Stomach (tissue), 9 donors: Measurements from ENCODE around the gene VIPR2. TPM values are rescaled to one million over a fixed set of nuclear protein-coding genes. Genes with fewer than 3 reads are reported as not detected.
A peak's percentile ranks its signal among the peaks of the same experiment; 100 is the strongest.

Experiments
- DNase-seq, 2 donors: peaks; one replicate each; pipeline versions ENCODE4 v3.0.0 to v3.0.0-alpha.2; 2013 to 2019
- H3K27ac ChIP-seq, 5 donors: fragments of 200-600 bp in 4 of 5; sonication (generic) in 4 of 5; one replicate each; pipeline ENCODE4 v1.5.1; 2013 to 2019; ENCODE audit warnings: mild to moderate bottlenecking in 1 of 5, moderate library complexity in 1 of 5
- H3K27me3 ChIP-seq, 3 donors: fragments of 200-600 bp; sonication (generic); one replicate each; pipeline ENCODE4 v1.5.1; 2017 to 2019; ENCODE audit warnings: mixed run types in 1 of 3
- H3K36me3 ChIP-seq, 4 donors: fragments of 200-600 bp; sonication (generic); 1 replicate in 3 of 4; 2 replicates in 1 of 4; pipeline ENCODE4 v1.5.1; 2016 to 2019
- H3K4me1 ChIP-seq, 4 donors: fragments of 200-600 bp; sonication (generic); one replicate each; pipeline ENCODE4 v1.5.1; 2016 to 2019
- H3K4me3 ChIP-seq, 4 donors: fragments of 200-600 bp; sonication (generic) in 3 of 4; one replicate each; pipeline ENCODE4 v1.5.1; 2016 to 2019; ENCODE audit warnings: mild to moderate bottlenecking in 1 of 4
- H3K9me3 ChIP-seq, 4 donors: fragments of 200-600 bp; sonication (generic); one replicate each; pipeline ENCODE4 v1.5.1; 2016 to 2019
- CTCF ChIP-seq, 7 experiments: fragments of 450-650 bp in 4 of 7; fragments of 200-600 bp in 3 of 7; sonication (generic) in 3 of 7; IDR thresholded peaks; one replicate each; pipeline ENCODE4 v1.5.1; 2016 to 2019; ENCODE audit warnings: antibody characterized with exemption in 7 of 7, control low read depth in 2 of 7, mild to moderate bottlenecking in 1 of 7
- EP300 ChIP-seq: sonication (generic); formaldehyde crosslinking; IDR thresholded peaks from one replicate; pipeline ENCODE4 v1.6.1; 2017; ENCODE audit warnings: antibody characterized with exemption
- POLR2A ChIP-seq, 4 donors: fragments of 450-650 bp; IDR thresholded peaks; one replicate each; pipeline ENCODE4 v1.6.1; 2016; ENCODE audit warnings: antibody characterized with exemption in 4 of 4, control low read depth in 2 of 4, mild to moderate bottlenecking in 1 of 4, moderate library complexity in 1 of 4
- POLR2AphosphoS5 ChIP-seq, 3 donors: sonication (generic); formaldehyde crosslinking; IDR thresholded peaks; one replicate each; pipeline ENCODE4 v1.6.1; 2016; ENCODE audit warnings: antibody characterized with exemption in 3 of 3
- WGBS, 5 donors: extraction: QIAGEN DNeasy Blood & Tissue Kit in 3 of 5; methylation state at CpG; one replicate each; pipeline versions ENCODE4 v1.1.5 to v1.1.7; 2013 to 2018; 5-methylcytosine and 5-hydroxymethylcytosine counted together
- intact Hi-C: fragments of 100-400 bp; cut with DNase I; formaldehyde crosslinking; loops from one replicate; pipeline ENCODE4 v1.15.1; 2023; ENCODE audit warnings: low total_unique reads
- polyA plus RNA-seq, 3 donors: library from polyadenylated mRNA; stranded (reverse); fragments of 200-250 nt; gene quantifications; one replicate each; pipeline ENCODE4 v1.2.3, GENCODE V29; 2013
- total RNA-seq, 5 donors: library from RNA; depleted of rRNA; stranded (reverse); fragments of >200 nt; gene quantifications; one replicate each; pipeline versions ENCODE4 v1.1.0 to v1.2.3, GENCODE V29; 2014 to 2016
- donor health status: healthy with polysubstance abuse.
- donor health status: Bipolar disorder and iron deficiency.
- donor health status: healthy.

The VIPR2 gene
- total and polyA plus RNA-seq, 8 donors: 1.2 to 25.4 (median 4.6) TPM

- Histone ChIP-seq H3K27me3 (peaks cover 5 to 57% (median 30%) of the 10 kb centered on the region in 3 donors), H3K9me3 (no peaks in the 10 kb centered on the region), H3K36me3 (peaks cover 0 to 2% (median 0%) of the 10 kb centered on the region in 4 donors), H3K27ac (peak overlapping the region in 4 of 5 donors; percentile 45 to 87 (median 66)), H3K4me3 (peak overlapping the region; percentile 62 to 74 (median 68)), H3K4me1 (peaks cover 0 to 41% (median 22%) of the 10 kb centered on the region in 4 donors)
- no peak for TF ChIP-seq POLR2A (IDR thresholded peaks at IDR 0.05)
- no peak for TF ChIP-seq POLR2AphosphoS5 (IDR thresholded peaks at IDR 0.05)
- TF ChIP-seq EP300: no peak
- no peak for TF ChIP-seq CTCF (IDR thresholded peaks at IDR 0.05)
- intact Hi-C loops: no loop called here
- DNase-seq: peak in 1 of 2 donors; percentile 41
- WGBS, 5 donors: 9 to 13% (median 11%) methylated on average over 29 to 30 of the region's 30 CpGs
Observed at GRCh38 chr7:159145490-159145855, 806 bp upstream of the VIPR2 start.

- intact Hi-C loops: no loop called here
- TF ChIP-seq EP300 (no peak), CTCF (IDR thresholded peaks at IDR 0.05) (no peak), POLR2A (IDR thresholded peaks at IDR 0.05) (no peak), POLR2AphosphoS5 (IDR thresholded peaks at IDR 0.05) (no peak)
- Histone ChIP-seq H3K4me3 (peak overlapping the region; percentile 62 to 74 (median 68)), H3K9me3 (no peaks in the 10 kb centered on the region), H3K36me3 (peaks cover 0 to 16% (median 0%) of the 10 kb centered on the region in 4 donors), H3K27me3 (peaks cover 5 to 57% (median 30%) of the 10 kb centered on the region in 3 donors), H3K27ac (peak overlapping the region in 4 of 5 donors; percentile 45 to 87 (median 66)), H3K4me1 (peaks cover 0 to 41% (median 22%) of the 10 kb centered on the region in 4 donors)
- peak in 1 of 2 donors; percentile 64 for DNase-seq
- 2 to 4% (median 3%) methylated on average over 72 to 97 of the region's 97 CpGs for WGBS, 5 donors
Observed at GRCh38 chr7:159143780-159144757, 598 bp downstream of the VIPR2 start.

GRCh38 chr7:159142730-159143129 is 1.9 kb downstream of the VIPR2 start:
- peaks cover 0 to 41% (median 22%) of the 10 kb centered on the region in 4 donors for H3K4me1 ChIP-seq
- H3K27ac ChIP-seq: peak overlapping the region in 3 of 5 donors; percentile 15 to 87 (median 81)
- peaks cover 5 to 57% (median 30%) of the 10 kb centered on the region in 3 donors for H3K27me3 ChIP-seq
- H3K36me3 ChIP-seq: peaks cover 0 to 23% (median 0%) of the 10 kb centered on the region in 4 donors
- peak overlapping the region in 2 of 4 donors; percentile 70 to 74 for H3K4me3 ChIP-seq
- no peak for DNase-seq
- TF ChIP-seq EP300 (no peak), POLR2A (IDR thresholded peaks at IDR 0.05) (no peak), CTCF (IDR thresholded peaks at IDR 0.05) (no peak), POLR2AphosphoS5 (IDR thresholded peaks at IDR 0.05) (no peak)
- intact Hi-C loops: no loop called here
- WGBS, 5 donors: 35 to 46% (median 44%) methylated on average over 10 of the region's 10 CpGs
- no peaks in the 10 kb centered on the region for H3K9me3 ChIP-seq

GRCh38 chr7:159142199-159142598 is 2.5 kb downstream of the VIPR2 start:
- WGBS, 5 donors: 71 to 81% (median 77%) methylated on average over 5 of the region's 5 CpGs
- peaks cover 0 to 23% (median 0%) of the 10 kb centered on the region in 4 donors for H3K36me3 ChIP-seq

More at GRCh38 chr7:159142199-159142598, 2.5 kb downstream of the VIPR2 start:
- peaks cover 5 to 53% (median 30%) of the 10 kb centered on the region in 3 donors for H3K27me3 ChIP-seq
- H3K4me1 ChIP-seq: peaks cover 0 to 41% (median 22%) of the 10 kb centered on the region in 4 donors
- H3K27ac ChIP-seq: peak overlapping the region in 2 of 5 donors; percentile 81 to 87
- H3K4me3 ChIP-seq: no peak overlapping the region
- H3K9me3 ChIP-seq: no peaks in the 10 kb centered on the region
- TF ChIP-seq POLR2AphosphoS5 (IDR thresholded peaks at IDR 0.05) (no peak), EP300 (no peak), POLR2A (IDR thresholded peaks at IDR 0.05) (no peak), CTCF (IDR thresholded peaks at IDR 0.05) (no peak)
- intact Hi-C loops: no loop called here
- no peak for DNase-seq
